ENCODE data around the gene SRCIN1. TPM values are rescaled to one million over a fixed set of nuclear protein-coding genes. Genes with fewer than 3 reads are reported as not detected.
"Not testable (repeated sequence)": the region's sequence is repeated elsewhere in the genome, so short reads cannot be mapped to it uniquely, and the experiment has no call there.

The SRCIN1 gene
- under 1 TPM; 0.54 to 0.89 (median 0.69) TPM for total RNA-seq

GRCh38 chr17:38605841-38606645, at the start of gene SRCIN1:
Gene SRCIN1 (minus strand): TSS chr17:38605952. CDS start chr17:38605705, 247 bp downstream.
- Histone ChIP-seq H3K9me3 (no peaks in the 10 kb centered on the region), H3K4me1 (peaks cover 7 to 21% of the 10 kb centered on the region in 2 donors), H3K4me3 (replicated peaks in 1 of 3) (peak within 1 kb of the TSS in 1 of 3 donors; percentile 45), H3K27ac (no peak within 1 kb of the TSS), H3K27me3 (no peaks in the 10 kb centered on the region), H3K36me3 (no peaks in the 10 kb centered on the region)
- peak; percentile 49 to 56 for DNase-seq
- intact Hi-C loops (cut with DNase I): loop anchor here (10.0 kb wide), 1 partner anchor 129 kb away; the partner anchor contains the start of gene CISD3
- TF ChIP-seq CTCF (IDR thresholded peaks at IDR 0.05) (peak in 4 of 6 experiments; percentile 31 to 54 (median 48)), POLR2A (IDR thresholded peaks at IDR 0.05) (no peak)
- 0% methylated on average over 10 to 15 of the region's 105 CpGs for WGBS, 2 donors

- H3K27ac ChIP-seq: no peak overlapping the region
- intact Hi-C loops (cut with DNase I): no loop called here
- TF ChIP-seq CTCF (IDR thresholded peaks at IDR 0.05) (no peak), POLR2A (IDR thresholded peaks at IDR 0.05) (no peak)
- H3K4me1 ChIP-seq: no peaks in the 10 kb centered on the region
- 52 to 58% methylated on average over 21 of the region's 21 CpGs for WGBS, 2 donors
- no peak overlapping the region for H3K4me3 ChIP-seq (replicated peaks in 1 of 3)
- DNase-seq: no peak
- no peaks in the 10 kb centered on the region for H3K9me3 ChIP-seq
- no peaks in the 10 kb centered on the region for H3K27me3 ChIP-seq
- H3K36me3 ChIP-seq: no peaks in the 10 kb centered on the region
These were observed 49.0 kb upstream of the SRCIN1 start for GRCh38 chr17:38654411-38655398.

GRCh38 chr17:38653679-38654078, 47.9 kb upstream of the SRCIN1 start:
- TF ChIP-seq POLR2A (IDR thresholded peaks at IDR 0.05) (no peak), CTCF (IDR thresholded peaks at IDR 0.05) (no peak)
- no peak overlapping the region for H3K4me3 ChIP-seq (replicated peaks in 1 of 3)
- no peaks in the 10 kb centered on the region for H3K36me3 ChIP-seq
- intact Hi-C loops (cut with DNase I): no loop called here
- H3K27me3 ChIP-seq: no peaks in the 10 kb centered on the region
- WGBS, 2 donors: 88 to 91% methylated on average over 5 of the region's 5 CpGs
- no peak overlapping the region for H3K27ac ChIP-seq
- no peaks in the 10 kb centered on the region for H3K4me1 ChIP-seq
- H3K9me3 ChIP-seq: no peaks in the 10 kb centered on the region
- no peak for DNase-seq

GRCh38 chr17:38653230-38653629, 47.5 kb upstream of the SRCIN1 start:
- Histone ChIP-seq H3K27ac (no peak overlapping the region), H3K9me3 (no peaks in the 10 kb centered on the region), H3K27me3 (no peaks in the 10 kb centered on the region), H3K4me1 (no peaks in the 10 kb centered on the region), H3K4me3 (replicated peaks in 1 of 3) (no peak overlapping the region), H3K36me3 (no peaks in the 10 kb centered on the region)
- DNase-seq: no peak
- TF ChIP-seq POLR2A (IDR thresholded peaks at IDR 0.05) (no peak), CTCF (IDR thresholded peaks at IDR 0.05) (no peak)
- WGBS, 2 donors: 86 to 100% methylated on average over 1 of the region's 1 CpG
- intact Hi-C loops (cut with DNase I): no loop called here

- H3K4me3 ChIP-seq (replicated peaks in 1 of 3); H3K27me3 ChIP-seq; H3K9me3 ChIP-seq; intact Hi-C loops (cut with DNase I); DNase-seq; H3K4me1 ChIP-seq; H3K36me3 ChIP-seq; H3K27ac ChIP-seq: not testable (repeated sequence)
- 88 to 94% methylated on average over 11 of the region's 11 CpGs for WGBS, 2 donors
These were observed 45.0 kb upstream of the SRCIN1 start for GRCh38 chr17:38650653-38651173.

Measured in thyroid gland (tissue), 4 donors.